Sigmoid colon (tissue), 4 donors: Measurements from ENCODE around the gene SYNRG.

Source experiments
- POLR2A ChIP-seq, 2 donors: fragments of 450-650 bp; IDR thresholded peaks; one replicate each; pipeline ENCODE4 v1.6.1; 2016; ENCODE audit warnings: antibody characterized with exemption in 2 of 2, mild to moderate bottlenecking in 2 of 2, moderate library complexity in 2 of 2
- POLR2AphosphoS5 ChIP-seq, 4 donors: sonication (generic); formaldehyde crosslinking; IDR thresholded peaks; one replicate each; pipeline ENCODE4 v1.6.1; 2017; ENCODE audit warnings: antibody characterized with exemption in 4 of 4
- TF ChIP-seq, protein P1 (sequence below), 4 experiments: fragments of 450-650 bp in 3 of 4; fragments of 200-600 bp in 1 of 4; IDR thresholded peaks; one replicate each; pipeline ENCODE4 v1.5.1; 2016 to 2019; ENCODE audit warnings: antibody characterized with exemption in 4 of 4, mild to moderate bottlenecking in 3 of 4, moderate library complexity in 2 of 4

DNA sequence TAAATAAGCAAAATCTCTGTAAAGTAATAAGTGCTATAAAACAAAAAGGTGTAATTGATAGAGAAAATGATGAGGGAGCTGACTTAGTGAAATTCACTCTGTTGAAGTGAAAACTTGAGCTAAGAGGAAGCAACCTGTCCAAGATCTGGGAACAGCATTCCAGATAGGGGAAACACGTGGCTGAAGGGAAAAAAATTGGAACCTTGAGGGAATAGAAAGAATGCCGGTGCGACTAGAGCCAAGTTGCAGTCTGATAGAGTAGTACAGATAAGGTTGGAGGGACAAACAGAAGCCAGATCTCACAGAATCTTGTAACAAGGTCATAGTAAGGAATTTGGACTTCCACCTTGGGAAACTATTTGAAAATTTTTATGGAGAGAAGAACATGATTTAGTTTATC, 34.7 kb upstream of the SYNRG start:
- TF ChIP-seq POLR2A (IDR thresholded peaks at IDR 0.05) (no peak), POLR2AphosphoS5 (IDR thresholded peaks at IDR 0.05) (no peak)
- TF ChIP-seq, protein P1, sequence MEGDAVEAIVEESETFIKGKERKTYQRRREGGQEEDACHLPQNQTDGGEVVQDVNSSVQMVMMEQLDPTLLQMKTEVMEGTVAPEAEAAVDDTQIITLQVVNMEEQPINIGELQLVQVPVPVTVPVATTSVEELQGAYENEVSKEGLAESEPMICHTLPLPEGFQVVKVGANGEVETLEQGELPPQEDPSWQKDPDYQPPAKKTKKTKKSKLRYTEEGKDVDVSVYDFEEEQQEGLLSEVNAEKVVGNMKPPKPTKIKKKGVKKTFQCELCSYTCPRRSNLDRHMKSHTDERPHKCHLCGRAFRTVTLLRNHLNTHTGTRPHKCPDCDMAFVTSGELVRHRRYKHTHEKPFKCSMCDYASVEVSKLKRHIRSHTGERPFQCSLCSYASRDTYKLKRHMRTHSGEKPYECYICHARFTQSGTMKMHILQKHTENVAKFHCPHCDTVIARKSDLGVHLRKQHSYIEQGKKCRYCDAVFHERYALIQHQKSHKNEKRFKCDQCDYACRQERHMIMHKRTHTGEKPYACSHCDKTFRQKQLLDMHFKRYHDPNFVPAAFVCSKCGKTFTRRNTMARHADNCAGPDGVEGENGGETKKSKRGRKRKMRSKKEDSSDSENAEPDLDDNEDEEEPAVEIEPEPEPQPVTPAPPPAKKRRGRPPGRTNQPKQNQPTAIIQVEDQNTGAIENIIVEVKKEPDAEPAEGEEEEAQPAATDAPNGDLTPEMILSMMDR (IDR thresholded peaks at IDR 0.05) = no peak
